Measurements from ENCODE around the gene EIF5B.

EIF5B gene

DNA sequence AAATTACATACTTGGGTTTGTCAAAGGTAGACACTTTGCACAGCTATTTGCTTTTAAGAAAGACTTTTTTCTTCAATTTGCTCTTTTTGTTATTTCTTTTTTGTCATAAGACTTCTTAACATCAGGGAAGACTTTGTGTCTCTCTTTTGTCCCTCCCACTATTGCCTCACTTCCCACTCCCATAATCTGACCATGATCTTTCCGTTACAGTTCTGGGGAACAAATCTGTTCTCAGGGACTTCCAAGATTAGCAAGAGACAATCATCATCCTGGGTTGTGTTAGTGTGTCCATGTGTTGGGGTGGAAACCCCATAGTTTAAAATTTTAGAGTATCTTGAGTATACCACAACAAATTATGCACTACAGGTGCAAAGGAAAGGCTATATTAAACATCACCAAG is 77.4 kb downstream of the EIF5B start:
- DNase-seq (ENCODE audit: low spot score) = no peak

DNA sequence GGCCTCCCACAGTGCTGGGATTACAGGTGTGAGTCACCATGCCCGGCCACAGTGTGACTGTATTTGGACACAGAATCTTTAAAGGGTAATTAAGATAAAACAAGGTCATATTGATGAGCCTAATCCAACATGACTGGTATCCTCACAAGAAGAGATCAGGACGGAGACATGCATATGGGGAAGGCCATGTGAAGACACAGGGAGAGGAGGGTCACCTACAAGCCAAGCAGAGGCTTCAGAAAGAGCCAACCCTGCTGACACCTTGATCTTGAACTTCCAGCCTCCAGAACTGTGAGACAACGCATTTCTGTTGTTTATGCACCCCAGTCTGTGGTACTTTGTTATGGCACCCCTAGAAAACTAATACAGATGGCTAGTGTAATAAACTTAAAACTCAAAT is 80.2 kb downstream of the EIF5B start:
- DNase-seq (ENCODE audit: low spot score) = no peak

DNA sequence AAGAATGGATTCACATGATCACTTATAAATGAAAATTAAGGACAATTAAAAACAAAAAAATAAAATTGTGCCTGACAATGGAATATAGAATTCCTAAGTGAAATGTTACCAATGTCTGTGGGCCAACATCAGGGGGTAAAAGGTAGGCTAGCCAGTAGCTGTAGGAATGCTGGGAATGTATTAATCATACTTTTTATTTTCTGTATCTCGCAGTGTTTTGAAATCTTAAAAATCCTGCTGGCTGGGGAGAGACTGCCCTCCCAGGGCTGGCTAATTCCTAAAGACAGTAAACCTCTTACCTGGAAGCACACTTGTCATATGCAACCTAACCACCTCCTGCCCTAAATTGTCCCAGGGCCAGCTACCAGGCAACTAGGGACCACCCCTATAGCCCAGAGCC is 82.8 kb downstream of the EIF5B start:
- peak; percentile 26 for DNase-seq (ENCODE audit: low spot score)

DNA sequence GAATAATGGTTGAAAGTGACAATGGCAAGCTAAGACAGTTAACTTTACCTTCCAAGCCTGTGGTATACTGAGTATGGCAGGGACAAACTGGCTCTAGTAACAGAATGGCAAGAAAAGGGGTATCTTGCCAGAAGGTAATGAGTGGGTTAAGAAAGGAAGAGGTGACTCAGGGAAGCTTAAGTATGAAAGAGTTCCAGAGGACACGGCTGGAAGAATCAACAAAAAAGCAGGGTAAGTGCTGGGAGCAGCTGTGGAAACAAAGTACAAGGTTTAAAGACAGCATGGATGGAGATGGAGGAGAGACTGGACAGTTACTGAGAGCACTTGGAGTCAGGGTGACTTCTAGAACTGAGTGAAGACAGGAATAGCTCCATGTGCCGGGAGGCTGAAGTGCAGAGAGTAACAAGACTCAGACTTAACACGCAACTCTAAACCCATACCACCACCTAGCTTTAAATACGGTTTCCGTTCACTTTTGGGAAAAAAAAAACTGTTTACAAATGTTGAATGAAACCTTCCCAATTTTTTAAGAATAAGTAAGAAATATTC is 83.6 kb downstream of the EIF5B start:
- peak; percentile 19 for DNase-seq (ENCODE audit: low spot score)

DNA sequence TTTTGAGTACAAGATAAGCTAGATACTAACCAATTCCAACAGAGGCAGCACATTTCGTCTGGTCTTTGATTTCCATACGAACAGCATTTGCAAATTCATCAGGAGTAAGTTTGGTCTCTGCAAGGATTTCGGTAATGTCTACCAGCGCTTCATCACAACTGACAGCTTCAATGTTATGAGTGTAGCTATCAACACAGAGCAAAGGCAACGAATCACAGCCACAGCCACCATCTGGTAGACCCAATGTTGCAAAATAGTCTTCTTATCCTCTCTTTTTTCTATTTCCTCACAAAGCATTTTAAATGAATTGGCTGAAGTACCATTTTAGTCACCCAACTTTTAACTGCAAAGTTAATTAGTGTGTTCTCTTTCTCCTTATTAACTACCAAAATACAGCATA is 84.3 kb downstream of the EIF5B start:
- DNase-seq (ENCODE audit: low spot score) = peak; percentile 18

DNA sequence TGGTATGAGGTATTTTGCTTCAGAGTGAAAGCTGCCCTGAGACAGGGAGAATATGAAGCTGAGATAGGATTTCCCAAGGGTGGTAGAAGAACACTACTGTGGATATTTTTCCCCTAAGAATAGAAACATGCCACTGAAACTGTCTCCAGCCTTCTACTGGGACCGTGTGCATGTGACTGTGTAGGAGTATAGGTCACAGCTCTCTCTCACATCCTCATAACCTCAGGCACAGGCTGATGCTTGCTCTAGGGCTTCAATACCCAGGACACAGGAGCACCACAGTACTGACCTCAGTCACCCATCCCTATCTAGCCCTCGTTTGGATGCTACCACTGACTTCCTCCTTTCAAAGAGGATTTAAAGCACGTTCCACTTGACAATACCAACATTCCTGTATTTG is 85.4 kb downstream of the EIF5B start:
- DNase-seq (ENCODE audit: low spot score) = no peak

DNA sequence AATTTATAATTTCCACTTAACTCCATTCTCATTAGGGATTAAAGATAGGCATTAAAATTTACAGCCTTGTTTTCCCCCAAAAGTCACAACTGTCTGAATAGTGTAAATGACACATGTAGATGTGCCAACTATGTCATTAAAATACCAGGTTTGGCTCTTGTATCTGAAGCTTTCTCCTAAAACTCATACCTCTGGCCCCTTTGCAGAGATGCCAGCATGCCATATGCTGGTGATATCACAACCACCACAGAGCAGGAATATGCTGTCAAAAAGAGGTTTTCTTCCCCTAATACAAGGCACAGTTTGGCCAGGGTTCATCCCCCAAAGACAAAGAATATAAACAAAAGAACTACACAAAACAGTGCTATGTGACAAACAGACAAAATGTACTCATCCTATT is 87.2 kb downstream of the EIF5B start:
- no peak for DNase-seq (ENCODE audit: low spot score)

DNA sequence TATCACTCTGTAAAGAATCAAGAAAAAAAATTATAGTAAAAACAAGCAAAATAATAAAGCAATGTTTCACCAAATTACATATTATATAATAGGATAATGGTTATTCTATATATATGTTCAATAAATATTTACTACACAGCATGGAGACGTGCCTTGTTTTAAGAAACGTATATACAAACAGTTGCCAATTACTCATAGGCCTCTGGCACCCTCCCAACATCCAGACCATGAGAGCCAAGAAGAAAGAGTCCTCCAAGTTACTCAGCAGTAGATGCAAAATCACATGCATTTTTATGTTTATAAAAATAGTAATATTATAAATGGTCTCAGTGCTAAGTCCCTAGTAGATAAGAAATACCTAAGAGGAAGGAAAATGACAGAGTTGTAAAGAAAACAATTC is 87.8 kb downstream of the EIF5B start:
- DNase-seq (ENCODE audit: low spot score) = no peak

DNA sequence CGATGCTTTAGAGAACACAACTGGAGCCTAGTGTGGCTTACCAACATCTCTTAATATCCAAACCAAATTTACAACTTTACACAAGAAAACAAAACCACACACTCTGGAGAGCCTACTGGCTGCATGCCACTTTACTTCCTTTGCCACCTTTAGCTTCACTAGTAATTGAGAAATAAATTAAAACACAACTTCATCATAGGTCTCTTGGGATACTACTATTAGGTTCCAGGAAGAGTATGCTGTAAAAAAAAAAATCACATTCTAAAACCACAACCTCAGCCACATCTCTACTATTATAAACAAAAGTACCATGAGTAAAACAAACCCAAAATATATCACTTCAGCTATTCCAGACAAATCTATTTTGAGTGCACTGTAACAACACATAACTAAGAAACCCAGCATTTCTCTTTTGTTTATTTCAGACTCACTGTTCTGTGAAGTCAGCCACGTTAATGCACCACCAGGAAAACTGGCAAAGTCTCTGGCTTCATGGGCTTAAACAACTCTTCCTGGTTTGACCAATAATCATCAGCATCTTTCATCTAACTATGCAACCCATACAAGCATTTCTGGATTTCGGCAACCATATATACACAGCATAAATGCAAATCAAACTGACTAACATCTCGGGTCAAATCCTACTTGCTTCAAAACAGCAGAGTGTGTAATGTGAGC is 93.6 kb downstream of the EIF5B start:
- DNase-seq (ENCODE audit: low spot score) = peak; percentile 31

DNA sequence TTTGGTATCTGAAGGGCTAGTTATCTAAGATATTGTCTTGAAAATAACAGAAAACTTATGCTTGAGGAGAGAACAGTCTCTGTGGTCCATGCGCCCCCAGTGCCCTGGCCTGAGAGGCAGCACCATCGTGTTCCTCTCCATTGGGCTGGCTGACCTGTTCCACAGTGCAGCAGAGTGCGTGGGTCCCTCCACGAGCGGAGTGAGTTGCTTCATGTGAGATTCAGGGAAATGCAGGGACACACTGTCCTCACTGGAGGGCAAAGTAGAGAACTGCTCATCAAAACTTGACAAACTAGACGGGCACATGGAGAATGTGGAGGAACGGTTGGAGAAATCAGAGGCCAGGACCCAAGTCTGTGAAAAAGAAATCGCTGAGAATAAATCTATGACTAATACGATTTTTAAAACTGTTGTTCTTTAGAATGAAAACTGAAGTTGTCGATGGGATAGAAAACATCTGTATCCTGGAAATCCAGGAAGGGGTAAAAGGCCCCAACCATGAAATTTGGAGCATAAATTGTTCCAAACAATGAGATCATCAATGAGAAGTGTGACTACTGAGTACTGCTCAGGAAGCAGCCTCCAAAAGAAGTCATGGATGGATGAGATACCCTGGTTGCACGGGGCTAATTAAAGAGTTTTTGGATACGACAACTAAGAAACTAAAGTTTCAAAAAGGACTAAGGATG is 94.5 kb downstream of the EIF5B start:
- no peak for DNase-seq (ENCODE audit: low spot score)

DNA sequence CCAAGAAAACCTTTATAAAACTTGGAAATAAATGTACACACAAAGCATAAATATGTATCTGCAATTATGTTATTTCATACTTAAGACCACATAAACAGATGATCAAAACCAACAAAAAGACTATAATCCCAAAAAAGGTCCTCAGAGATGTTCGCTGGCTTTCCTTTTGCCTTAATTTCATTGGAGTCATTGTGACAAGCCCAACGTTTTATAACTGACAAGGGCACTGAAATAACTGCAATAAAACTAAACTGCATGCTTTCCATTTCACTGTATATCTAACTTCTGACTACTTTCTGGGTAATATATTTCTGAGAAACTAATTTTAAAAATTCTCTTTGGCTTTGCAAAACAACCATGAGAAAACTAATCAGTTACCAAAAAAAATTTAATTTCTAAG is 96.2 kb downstream of the EIF5B start:
- no peak for DNase-seq (ENCODE audit: low spot score)

DNA sequence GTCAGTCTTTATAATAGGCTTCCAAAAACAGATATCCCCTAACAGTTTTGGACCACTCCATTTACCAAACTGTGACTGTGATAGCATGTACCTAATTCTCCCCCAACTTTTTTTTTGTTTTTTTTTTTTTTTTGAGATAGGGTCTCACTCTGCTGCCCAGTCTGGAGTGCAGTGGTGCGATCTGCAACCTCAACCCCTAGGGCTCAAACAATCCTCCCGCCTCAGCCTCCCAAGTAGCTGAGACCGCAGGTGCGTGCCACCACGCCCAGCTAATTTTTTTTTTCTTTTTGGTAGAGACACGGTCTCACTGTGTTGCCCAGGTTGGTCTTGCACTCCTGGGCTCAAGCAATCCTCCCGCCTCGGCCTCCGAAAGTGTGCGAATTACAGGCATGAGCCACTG is 99.7 kb downstream of the EIF5B start:
- no peak for DNase-seq (ENCODE audit: low spot score)

DNA sequence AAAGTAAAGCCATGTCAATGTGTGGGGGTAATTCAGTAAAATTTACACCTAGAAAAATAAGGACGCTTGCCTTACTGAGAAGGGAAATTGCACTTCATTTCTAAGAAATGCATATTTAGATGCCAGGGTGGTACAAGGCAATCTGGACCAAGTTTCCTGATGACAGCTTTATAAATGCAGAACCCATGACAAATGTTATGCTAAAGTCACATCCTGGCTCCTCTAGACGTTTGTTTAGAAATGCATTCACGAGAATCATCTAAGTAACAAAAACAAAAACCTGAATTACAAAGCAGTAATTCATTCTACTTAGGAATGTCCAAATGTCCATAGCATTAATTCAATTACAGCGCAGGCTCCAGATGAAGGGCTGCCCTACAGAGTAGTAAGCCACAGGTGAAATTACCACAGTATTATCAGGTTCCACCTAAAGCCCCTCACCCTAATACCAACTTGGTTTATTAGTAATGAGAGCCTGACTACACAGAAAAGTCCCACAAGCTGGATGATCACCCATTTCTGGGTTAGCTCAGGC is 102.8 kb downstream of the EIF5B start:
- DNase-seq (ENCODE audit: low spot score) = no peak

DNA sequence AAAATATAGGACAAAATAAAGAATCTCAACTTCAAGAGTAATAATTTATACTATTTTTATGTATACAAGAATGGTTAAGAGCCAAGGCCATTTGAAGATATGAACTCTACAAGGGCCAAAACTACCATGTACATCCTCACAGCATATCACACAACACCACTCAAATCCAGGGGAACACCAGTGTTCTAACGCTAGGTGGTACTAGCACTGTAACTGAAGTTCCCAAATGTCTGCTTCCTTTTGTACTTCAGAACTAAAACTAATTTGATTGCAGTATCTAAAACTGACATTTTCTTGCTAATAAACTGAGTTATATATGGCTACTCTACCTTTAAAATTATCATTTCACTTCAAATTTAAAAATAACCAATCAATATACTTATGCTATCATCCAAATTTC is 105.6 kb downstream of the EIF5B start:
- no peak for DNase-seq (ENCODE audit: low spot score)

DNA sequence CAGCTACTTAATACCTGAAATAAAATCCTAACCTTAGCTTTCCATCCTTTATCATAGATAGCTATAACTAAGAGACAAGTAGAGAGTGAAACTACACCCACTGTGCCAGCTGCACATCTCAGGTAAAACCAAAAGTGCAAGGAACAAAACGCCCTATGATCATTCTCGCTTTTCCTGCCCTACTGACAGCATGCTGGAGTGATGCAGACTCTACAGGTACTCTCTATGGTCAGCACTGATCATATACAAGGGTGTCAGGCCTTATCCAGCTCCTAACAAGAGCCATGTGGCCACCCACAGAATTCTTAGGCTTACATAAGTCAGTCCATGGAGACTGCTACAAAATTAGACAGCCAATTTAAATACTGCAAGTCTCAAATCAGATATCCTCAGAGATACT is 107.0 kb downstream of the EIF5B start:
- no peak for DNase-seq (ENCODE audit: low spot score)

DNA sequence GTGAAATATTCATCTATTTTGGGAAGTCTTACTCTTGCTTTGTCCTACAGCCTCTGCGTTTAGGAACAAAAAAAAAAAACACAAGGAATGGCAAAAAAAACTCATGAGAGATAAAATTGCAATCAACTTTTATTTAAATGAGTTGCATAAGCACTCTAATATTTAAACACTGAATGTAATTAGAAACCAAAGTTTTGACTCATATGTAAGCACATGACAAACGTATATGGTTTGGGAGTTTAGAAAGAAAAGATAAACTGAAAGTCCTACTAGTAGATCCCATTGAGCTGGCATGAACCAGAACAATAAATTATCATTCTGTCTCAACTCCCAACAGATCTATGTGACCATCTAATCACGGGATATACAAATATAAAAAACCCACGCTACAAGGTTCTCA is 107.9 kb downstream of the EIF5B start:
- no peak for DNase-seq (ENCODE audit: low spot score)

DNA sequence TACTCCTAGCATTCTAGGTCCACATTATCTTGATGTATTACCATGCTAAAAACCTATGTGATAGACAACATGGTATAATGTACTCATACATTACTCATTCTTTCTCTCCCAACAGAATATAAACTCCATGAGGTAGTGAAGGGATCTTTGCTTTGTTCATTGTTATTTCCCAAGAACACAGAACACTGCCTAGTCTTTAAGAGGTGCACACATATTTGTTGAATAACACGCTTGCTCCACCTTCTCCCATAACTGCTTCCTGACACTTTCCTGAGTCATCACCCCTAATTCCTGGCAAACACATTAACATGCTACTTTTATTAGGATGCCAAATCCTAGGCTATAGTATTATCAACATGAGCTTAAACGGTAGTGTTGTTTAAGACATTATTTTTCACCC is 111.4 kb downstream of the EIF5B start:
- peak; percentile 23 for DNase-seq (ENCODE audit: low spot score)

DNA sequence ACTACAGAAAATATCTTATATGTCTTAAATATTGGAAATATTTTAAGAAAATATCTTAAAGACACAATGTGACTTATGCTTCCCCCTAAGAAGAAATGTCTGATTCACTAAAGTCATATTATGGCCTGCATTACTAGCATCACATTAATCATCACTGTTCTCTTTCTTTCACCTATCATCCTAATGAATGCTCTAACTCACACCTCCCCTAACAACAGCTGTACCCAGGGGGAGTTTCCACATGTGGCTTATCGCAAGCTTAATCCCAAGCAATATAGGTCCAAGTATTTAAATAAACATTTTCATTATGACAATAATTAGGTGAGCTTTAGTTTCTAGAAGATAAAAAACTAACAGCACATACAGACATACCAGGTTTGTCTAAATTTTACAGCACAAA is 113.0 kb downstream of the EIF5B start:
- no peak for DNase-seq (ENCODE audit: low spot score)

Data from AG08395 (cell line).